Stimulated activated CD4-positive, alpha-beta T cell treated with anti-CD3 and anti-CD28 coated beads, Interleukin-15, amount 100 ng/mL, for 48 hours (primary cell): ENCODE results near the gene IRS2.
"Not testable (repeated sequence)": the region's sequence is repeated elsewhere in the genome, so short reads cannot be mapped to it uniquely, and the experiment has no call there.

Experiments used
- DNase-seq, 2 donors: peaks; one replicate each; pipeline ENCODE4 v3.0.0-alpha.2; 2020; ENCODE audit warnings: low read depth in 2 of 2

Gene IRS2

GRCh38 chr13:109786457-109787134, at the start of gene IRS2:
Gene IRS2, minus strand, starts transcription at chr13:109786583. Its CDS starts 530 bp downstream, at chr13:109786053.
- DNase-seq, result peak; percentile 86 to 88

- DNase-seq, result no peak
Measured at GRCh38 chr13:109834973-109835720, 48.8 kb upstream of the IRS2 start.

DNA sequence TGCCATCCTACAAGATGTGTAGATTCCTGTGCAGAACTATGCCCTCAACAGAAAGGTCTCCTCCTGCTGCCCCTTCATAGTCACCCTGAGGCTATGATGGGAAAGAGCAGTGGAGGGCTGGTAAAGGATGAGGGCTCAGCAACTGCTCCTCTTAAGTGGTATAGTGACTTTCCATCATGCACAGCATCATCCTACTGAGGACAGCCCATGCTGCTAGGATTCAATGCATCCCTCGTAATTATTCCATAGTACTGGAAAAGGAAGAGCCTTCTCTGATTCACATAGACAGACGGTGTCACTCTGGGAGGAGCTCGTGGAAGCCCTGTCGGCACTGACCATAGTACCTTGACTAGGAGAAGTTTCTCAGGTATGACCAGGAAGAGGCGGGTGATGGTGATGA, 47.6 kb upstream of the IRS2 start:
- no peak for DNase-seq

DNA sequence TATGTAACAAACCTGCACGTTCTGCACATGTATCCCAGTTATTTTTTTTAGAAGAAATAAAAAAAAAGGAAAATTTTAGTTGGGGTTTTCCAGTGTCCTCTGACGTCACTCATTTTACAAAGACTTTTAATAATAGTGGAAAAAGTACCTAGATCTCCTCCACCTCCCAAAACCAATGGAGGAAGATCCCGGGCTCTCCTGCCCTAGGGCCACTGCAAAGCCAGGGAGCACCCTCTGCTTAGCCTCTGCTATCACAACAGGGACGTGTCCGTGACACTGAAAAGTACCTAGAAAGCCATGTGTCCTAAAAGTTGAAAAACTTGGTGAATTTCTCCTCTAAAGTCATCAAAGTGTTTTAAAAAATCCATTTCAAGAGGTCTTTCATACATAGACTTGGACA, 46.7 kb upstream of the IRS2 start:
- no peak for DNase-seq

- DNase-seq, result not testable (repeated sequence)
Measured at GRCh38 chr13:109828591-109829316, 42.4 kb upstream of the IRS2 start.

GRCh38 chr13:109823201-109823600, 36.8 kb upstream of the IRS2 start:
- not testable (repeated sequence) for DNase-seq

GRCh38 chr13:109821103-109821502, 34.7 kb upstream of the IRS2 start:
- no peak for DNase-seq

DNA sequence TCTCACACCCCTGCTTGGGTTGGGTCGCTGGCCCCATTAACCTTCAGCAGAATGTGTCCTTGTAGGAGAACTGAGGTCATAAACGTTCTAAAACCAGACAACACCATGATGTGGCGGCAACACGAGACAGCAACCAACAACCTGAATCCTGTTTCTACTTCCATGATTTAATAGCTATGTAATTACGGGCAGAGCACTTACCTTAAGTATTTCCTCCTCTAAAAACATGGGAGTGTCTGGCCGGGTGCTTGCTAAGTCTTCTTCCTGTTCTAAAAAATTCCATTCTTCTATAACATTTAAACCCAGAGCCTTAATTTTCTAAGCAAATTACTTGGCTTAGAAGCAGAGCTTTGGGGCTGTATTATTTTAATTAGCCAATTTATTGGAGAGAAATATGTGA, 33.5 kb upstream of the IRS2 start:
- no peak for DNase-seq

DNA sequence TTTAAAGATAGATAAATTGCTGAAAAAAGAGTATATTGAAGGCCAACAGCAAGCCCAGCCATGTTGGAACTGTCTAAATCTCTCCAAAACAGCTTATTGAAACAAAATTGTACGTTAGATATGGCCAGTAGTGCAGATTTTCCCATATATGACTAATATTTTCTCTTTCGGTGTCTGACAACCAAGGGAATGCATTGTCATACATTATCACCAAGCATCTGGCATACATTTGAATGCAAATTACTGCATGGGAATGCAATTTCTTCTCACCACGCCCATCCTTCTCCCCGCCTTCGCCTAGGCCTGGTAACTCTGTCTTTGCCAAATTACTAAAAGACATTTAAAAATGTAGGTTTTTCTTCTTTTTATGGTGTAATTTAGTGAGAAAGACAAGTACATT, 32.5 kb upstream of the IRS2 start:
- DNase-seq, result no peak

DNA sequence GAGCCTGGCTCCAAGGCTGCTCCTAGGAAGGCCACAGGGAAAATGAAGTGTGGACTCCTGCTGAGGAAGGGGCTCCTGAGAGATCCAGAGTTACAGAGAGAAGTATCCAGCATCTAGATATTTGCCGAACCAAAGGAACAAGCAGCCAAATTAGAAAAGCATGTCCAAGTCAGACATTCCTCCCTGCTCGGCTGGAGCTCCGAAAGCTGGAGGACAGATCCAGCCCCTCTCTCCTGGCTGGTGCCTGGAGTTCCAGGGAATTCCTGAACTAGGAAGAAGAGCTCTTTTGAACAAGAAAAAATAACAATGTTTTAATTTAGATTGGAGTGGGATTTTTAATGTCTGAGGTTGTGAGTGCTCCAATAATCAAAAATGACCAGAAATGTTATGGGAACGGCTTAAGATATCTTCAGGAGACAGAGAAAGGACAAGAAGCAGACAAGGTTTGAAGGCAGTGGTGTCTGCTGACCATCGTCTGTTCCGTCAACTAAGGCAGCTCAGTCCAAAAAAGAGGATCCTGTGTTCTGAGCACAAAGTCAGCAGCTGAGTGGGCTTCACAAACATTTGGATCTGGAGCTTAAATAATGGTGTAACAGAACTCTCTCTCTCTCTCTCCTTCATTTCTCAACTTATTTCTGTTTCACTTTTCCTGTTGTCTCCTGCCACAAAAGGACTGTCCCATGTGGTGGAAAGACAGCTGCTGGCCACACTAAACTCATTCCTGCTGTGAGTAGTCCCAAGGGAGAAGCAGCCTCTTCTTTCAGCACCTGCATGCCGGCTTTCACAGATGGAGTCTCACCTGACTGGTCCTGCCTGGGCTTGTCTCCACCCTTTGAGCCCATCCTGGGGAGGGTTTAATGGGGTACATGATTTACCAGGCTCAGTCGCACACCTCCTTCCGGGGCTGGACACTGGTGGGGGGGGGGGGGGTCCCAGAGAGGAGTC, 31.5 kb upstream of the IRS2 start:
- no peak for DNase-seq

- no peak for DNase-seq
Measured at GRCh38 chr13:109816808-109817203, 30.4 kb upstream of the IRS2 start.

DNA sequence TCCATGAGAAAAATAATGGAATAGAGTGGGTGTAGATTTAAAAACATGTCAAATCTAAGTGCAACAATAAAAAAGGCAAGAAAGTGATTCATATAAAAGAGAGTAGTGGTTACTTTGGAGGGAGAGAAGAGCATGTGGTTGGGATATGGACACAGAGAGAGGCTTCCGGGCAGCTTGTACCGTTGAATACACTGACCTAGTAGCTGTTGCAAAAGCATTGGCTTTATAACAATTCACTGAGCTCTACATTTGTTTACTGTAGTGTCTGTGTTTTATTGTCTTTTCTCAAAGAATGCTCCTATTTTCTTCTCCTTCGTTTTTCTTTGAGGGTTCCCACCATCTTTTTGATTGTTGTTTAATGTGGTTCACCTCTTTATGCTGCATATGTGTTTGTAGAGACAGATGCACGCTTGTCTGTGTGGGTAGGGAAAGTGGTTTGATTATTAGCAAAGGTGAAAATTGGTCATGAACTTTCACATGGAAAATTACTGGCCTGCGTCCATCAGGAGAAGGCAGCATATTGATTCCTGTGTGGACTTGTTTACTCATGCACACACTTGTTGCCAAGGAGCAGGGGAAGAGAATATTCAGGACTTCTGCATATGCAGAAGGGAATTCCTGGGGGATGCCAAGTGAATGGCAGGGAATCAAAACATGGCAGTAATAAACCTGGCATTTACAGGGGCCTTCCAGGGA, 29.9 kb upstream of the IRS2 start:
- DNase-seq, result no peak

DNA sequence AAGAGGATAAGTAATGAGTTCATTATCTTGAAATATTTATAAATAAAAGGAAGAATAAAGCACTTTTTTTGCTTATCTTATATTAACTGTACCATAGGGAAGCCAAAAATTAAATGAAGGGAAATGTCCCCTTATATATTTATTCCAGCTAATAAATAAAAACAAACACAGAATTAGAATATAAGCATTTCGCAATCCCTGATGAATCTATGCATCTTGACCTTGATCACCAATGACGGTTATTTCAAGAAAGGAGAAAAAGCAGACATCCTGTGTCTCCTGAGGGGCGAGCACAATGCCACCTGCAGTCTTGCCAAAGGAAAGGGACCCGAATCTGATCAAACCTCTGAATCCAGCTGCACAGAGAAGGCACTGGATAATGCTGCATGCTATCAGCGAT, 29.3 kb upstream of the IRS2 start:
- DNase-seq, result no peak

DNA sequence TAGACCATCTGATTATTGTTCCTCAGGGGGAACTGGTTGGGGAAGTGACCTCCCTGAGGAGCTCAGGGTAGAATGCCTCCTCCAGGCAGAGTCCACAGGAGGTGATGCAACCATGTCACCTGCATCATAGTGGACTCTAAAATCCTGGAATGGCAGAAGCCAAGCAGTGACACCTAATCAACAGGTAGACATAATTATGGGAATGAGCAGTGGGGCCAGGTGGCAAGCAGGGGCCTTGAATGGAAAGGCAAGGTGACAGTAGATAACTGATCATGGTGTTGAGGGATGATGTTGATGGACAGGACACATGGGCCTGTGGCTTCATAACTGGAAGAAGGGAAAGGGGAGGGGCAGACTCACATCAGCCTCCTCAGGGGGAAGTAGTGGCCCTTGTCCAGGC, 27.3 kb upstream of the IRS2 start:
- DNase-seq, result no peak

DNA sequence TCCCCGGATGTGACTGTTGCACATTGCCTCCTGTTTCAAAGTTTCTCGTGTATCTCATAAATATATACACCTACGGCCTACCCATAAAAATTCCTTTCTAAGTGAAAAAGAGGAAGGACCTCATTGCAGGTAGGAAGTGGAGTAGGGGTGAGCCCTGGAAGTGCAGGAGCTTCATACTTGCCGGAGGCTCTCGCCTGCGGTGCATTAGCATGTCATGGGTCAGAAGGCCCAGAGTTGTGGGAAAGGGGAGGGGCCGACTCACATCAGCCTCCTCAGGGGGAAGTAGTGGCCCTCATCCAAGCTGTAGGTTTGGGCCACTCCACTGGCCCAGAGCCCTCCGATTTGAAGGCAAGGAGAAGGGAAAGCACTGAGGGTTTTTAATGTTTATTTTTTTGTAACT, 26.0 kb upstream of the IRS2 start:
- no peak for DNase-seq

GRCh38 chr13:109810761-109811510, 24.6 kb upstream of the IRS2 start:
- DNase-seq, result no peak

DNA sequence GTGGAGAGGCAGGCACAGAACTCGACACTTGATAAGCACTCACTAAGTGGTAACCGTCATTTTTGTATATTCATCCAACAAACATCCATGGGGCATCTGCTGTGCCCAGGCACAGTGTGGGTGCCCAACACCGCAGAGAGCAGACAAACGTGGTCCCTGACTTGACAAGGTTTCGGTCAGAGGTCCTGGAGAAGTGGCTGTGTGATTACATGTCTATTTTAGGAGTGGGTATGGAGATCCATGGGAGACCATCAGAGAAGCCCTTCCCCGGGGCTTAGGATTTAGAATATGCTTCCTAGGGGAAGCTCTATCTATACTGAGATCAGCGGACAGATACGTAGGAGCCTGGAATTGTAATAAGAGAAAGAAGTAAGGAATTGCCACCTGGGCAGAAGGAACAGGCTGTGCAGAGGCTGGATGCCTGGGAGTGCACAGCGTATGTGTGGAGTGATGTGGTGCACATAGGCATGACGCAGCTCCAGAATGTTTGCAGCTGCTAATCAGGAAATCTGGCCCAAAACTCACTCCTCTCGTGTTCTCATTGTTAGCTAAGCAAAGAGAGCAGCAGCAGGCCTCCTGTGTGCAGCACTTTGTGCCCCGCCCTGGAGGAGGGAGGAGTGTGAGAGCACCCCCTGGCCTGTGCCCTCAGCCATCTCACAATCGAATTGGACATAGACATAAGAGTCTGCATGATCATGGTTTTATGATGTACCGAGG, 23.0 kb upstream of the IRS2 start:
- DNase-seq, result no peak

GRCh38 chr13:109807345-109807744, 21.0 kb upstream of the IRS2 start:
- no peak for DNase-seq

DNA sequence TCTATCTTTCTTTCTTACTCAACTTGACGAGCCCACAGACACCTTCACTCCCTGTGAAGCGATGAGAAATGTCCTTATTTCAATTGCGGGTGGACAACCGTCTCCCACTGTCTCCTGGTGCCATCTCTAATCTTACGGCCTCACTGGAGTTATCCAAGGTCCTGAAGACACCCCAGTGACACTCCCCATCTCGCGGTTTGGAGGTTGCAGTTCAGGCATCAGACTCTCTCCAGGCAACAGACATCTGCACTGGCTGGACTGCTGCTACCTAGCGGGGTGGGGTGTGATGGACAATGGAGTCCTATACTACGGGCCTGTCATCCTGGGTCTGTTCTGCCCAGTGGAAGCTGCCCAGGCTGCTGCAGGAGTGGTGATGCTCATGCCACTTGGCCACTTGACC, 18.3 kb upstream of the IRS2 start:
- no peak for DNase-seq

- no peak for DNase-seq
Measured at GRCh38 chr13:109803825-109804224, 17.4 kb upstream of the IRS2 start.
